Lower leg skin (tissue), 4 donors: ENCODE data around the gene CFAP299. TPM values are rescaled to one million over a fixed set of nuclear protein-coding genes. Genes with fewer than 3 reads are reported as not detected.
"Not testable (repeated sequence)": the region's sequence is repeated elsewhere in the genome, so short reads cannot be mapped to it uniquely, and the experiment has no call there.

Experiments
- DNase-seq, 2 donors: peaks; one replicate each; pipeline ENCODE4 v3.0.0-alpha.2; 2019; ENCODE audit warnings: low spot score in 2 of 2
- H3K4me3 ChIP-seq: fragments of 200-600 bp; sonication (generic); 2 replicates; pipeline ENCODE4 v1.5.1; 2017; ENCODE audit warnings: mild to moderate bottlenecking, low read depth; ENCODE audit not compliant: poor library complexity, severe bottlenecking
- CTCF ChIP-seq, 3 donors: fragments of 450-650 bp; IDR thresholded peaks; one replicate each; pipeline ENCODE4 v1.5.1; 2016; ENCODE audit warnings: antibody characterized with exemption in 3 of 3, mild to moderate bottlenecking in 3 of 3, moderate library complexity in 2 of 3
- POLR2A ChIP-seq, 2 donors: fragments of 450-650 bp; IDR thresholded peaks; one replicate each; pipeline ENCODE4 v1.6.1; 2016 to 2017; ENCODE audit warnings: antibody characterized with exemption in 2 of 2, mild to moderate bottlenecking in 1 of 2, moderate library complexity in 1 of 2
- whole genome bisulfite sequencing, 2 donors: methylation state at CpG; one replicate each; pipeline ENCODE4 v1.1.5; 2018; 5-methylcytosine and 5-hydroxymethylcytosine counted together
- intact Hi-C: fragments of 100-400 bp; cut with DNase I; formaldehyde crosslinking; loops from one replicate; pipeline ENCODE4 v1.15.0; 2023; ENCODE audit warnings: low total_unique reads
- total RNA-seq, 4 donors: library from RNA; depleted of rRNA; stranded (reverse); fragments of >200 nt; gene quantifications; one replicate each; pipeline ENCODE4 v1.1.0, GENCODE V29; 2016

CFAP299 gene
- total RNA-seq, 4 donors from 2014 or later, result not detected

GRCh38 chr4:80331693-80332092, 3.8 kb upstream of the CFAP299 start:
- intact Hi-C loops, result no loop called here
- no peak for DNase-seq
- 76 to 82% methylated on average over 2 of the region's 2 CpGs for WGBS, 2 donors

GRCh38 chr4:80333121-80333520, 2.4 kb upstream of the CFAP299 start:
- DNase-seq, result no peak
- intact Hi-C loops, result no loop called here
- no peak overlapping the region for H3K4me3 ChIP-seq
- TF ChIP-seq CTCF (IDR thresholded peaks at IDR 0.05) (no peak), POLR2A (IDR thresholded peaks at IDR 0.05) (no peak)
- 65 to 81% methylated on average over 4 of the region's 4 CpGs for WGBS, 2 donors

More at GRCh38 chr4:80331693-80332092, 3.8 kb upstream of the CFAP299 start:
- H3K4me3 ChIP-seq, result no peak overlapping the region
- TF ChIP-seq CTCF (IDR thresholded peaks at IDR 0.05) (no peak), POLR2A (IDR thresholded peaks at IDR 0.05) (no peak)

GRCh38 chr4:80334568-80334967, 962 bp upstream of the CFAP299 start:
- TF ChIP-seq CTCF (IDR thresholded peaks at IDR 0.05), result no peak
- TF ChIP-seq POLR2A (IDR thresholded peaks at IDR 0.05), result no peak
- H3K4me3 ChIP-seq, result no peak overlapping the region
- 58 to 74% methylated on average over 1 of the region's 1 CpG for WGBS, 2 donors
- DNase-seq, result no peak
- intact Hi-C loops, result no loop called here

GRCh38 chr4:80335226-80335553, 340 bp upstream of the CFAP299 start:
- no peak for DNase-seq
- WGBS, 2 donors, result 17 to 20% methylated on average over 3 of the region's 3 CpGs

GRCh38 chr4:80336582-80336981, 1.1 kb downstream of the CFAP299 start:
- WGBS, 2 donors, result 9 to 14% methylated on average over 10 of the region's 10 CpGs
- DNase-seq, result no peak
- intact Hi-C loops, result no loop called here
- TF ChIP-seq CTCF (IDR thresholded peaks at IDR 0.05) (no peak), POLR2A (IDR thresholded peaks at IDR 0.05) (no peak)
- no peak overlapping the region for H3K4me3 ChIP-seq

More at GRCh38 chr4:80335226-80335553, 340 bp upstream of the CFAP299 start:
- TF ChIP-seq CTCF (IDR thresholded peaks at IDR 0.05) (no peak), POLR2A (IDR thresholded peaks at IDR 0.05) (no peak)
- H3K4me3 ChIP-seq, result no peak overlapping the region
- intact Hi-C loops, result no loop called here

GRCh38 chr4:80340036-80340435, 4.5 kb downstream of the CFAP299 start:
- intact Hi-C loops, result no loop called here
- TF ChIP-seq CTCF (IDR thresholded peaks at IDR 0.05) (no peak), POLR2A (IDR thresholded peaks at IDR 0.05) (no peak)
- DNase-seq, result no peak
- 39 to 45% methylated on average over 2 of the region's 2 CpGs for WGBS, 2 donors
- no peak overlapping the region for H3K4me3 ChIP-seq

- intact Hi-C loops, DNase-seq, H3K4me3 ChIP-seq: not testable (repeated sequence)
Observed at GRCh38 chr4:80342684-80343083, 7.2 kb downstream of the CFAP299 start.
